H9 (cell line): ENCODE data around the gene SCN1A. TPM values are rescaled to one million over a fixed set of nuclear protein-coding genes. Genes with fewer than 3 reads are reported as not detected.

ENCODE experiments used
- DNase-seq: peaks from one replicate; pipeline ENCODE4 v3.0.0-alpha.2; 2017
- H2AFZ ChIP-seq: one replicate; pipeline ENCODE4 v1.6.1; 2013; ENCODE audit warnings: mild to moderate bottlenecking, low read length, control low read depth, moderate library complexity
- H2AK5ac ChIP-seq: 2 replicates; pipeline ENCODE4 v1.6.1; 2013; ENCODE audit warnings: low read length, control low read depth, mixed read lengths; ENCODE audit not compliant: insufficient read length
- H2BK120ac ChIP-seq: one replicate; pipeline ENCODE4 v1.6.1; 2013; ENCODE audit warnings: low read depth, mild to moderate bottlenecking, low read length, control low read depth, inconsistent platforms; ENCODE audit not compliant: poor library complexity, severe bottlenecking
- H2BK12ac ChIP-seq: 2 replicates; pipeline ENCODE4 v1.6.1; 2013; ENCODE audit warnings: low read length, control low read depth, mixed read lengths, low read depth; ENCODE audit not compliant: insufficient read length
- H2BK15ac ChIP-seq: 2 replicates; pipeline ENCODE4 v1.6.1; 2013; ENCODE audit warnings: low read depth, low read length, control low read depth
- H2BK20ac ChIP-seq: one replicate; pipeline ENCODE4 v1.6.1; 2013; ENCODE audit warnings: low read depth, mild to moderate bottlenecking, low read length, control low read depth, inconsistent platforms; ENCODE audit not compliant: poor library complexity, severe bottlenecking
- H2BK5ac ChIP-seq: 2 replicates; pipeline ENCODE4 v1.6.1; 2013; ENCODE audit warnings: low read length, control low read depth, mixed read lengths; ENCODE audit not compliant: insufficient read length
- H3K14ac ChIP-seq: 2 replicates; pipeline ENCODE4 v1.6.1; 2013; ENCODE audit warnings: low read length, control low read depth; ENCODE audit not compliant: insufficient read depth
- H3K18ac ChIP-seq: 2 replicates; pipeline ENCODE4 v1.6.1; 2013; ENCODE audit warnings: low read depth, mild to moderate bottlenecking, mixed read lengths, low read length, control low read depth; ENCODE audit not compliant: insufficient read length
- H3K23ac ChIP-seq: 2 replicates; pipeline ENCODE4 v1.6.1; 2013; ENCODE audit warnings: low read length, control low read depth, mixed read lengths, low read depth; ENCODE audit not compliant: insufficient read length
- H3K23me2 ChIP-seq: 2 replicates; pipeline ENCODE4 v1.6.1; 2013; ENCODE audit warnings: low read depth, mild to moderate bottlenecking, mixed read lengths, low read length, control low read depth; ENCODE audit not compliant: insufficient read length, poor library complexity, severe bottlenecking
- H3K27ac ChIP-seq: 2 replicates; pipeline ENCODE4 v1.5.1; 2013; ENCODE audit warnings: low read length, control low read depth, mixed read lengths, low read depth; ENCODE audit not compliant: insufficient read length
- H3K27me3 ChIP-seq: 2 replicates; pipeline ENCODE4 v1.6.1; 2013; ENCODE audit warnings: low read length, control low read depth, inconsistent platforms; ENCODE audit not compliant: insufficient read depth
- H3K4ac ChIP-seq: 2 replicates; pipeline ENCODE4 v1.6.1; 2013; ENCODE audit warnings: low read depth, mild to moderate bottlenecking, control low read depth, inconsistent platforms, low read length, moderate library complexity
- H3K4me1 ChIP-seq: 2 replicates; pipeline ENCODE4 v1.6.1; 2013; ENCODE audit warnings: low read length, control low read depth, inconsistent platforms; ENCODE audit not compliant: insufficient read depth
- H3K4me2 ChIP-seq: 2 replicates; pipeline ENCODE4 v1.6.1; 2013; ENCODE audit warnings: low read length, control low read depth, mixed read lengths; ENCODE audit not compliant: insufficient read length, insufficient read depth
- H3K56ac ChIP-seq: 2 replicates; pipeline ENCODE4 v1.6.1; 2013; ENCODE audit warnings: low read depth, mild to moderate bottlenecking, mixed read lengths, low read length, control low read depth; ENCODE audit not compliant: insufficient read length
- H3K79me1 ChIP-seq: 2 replicates; pipeline ENCODE4 v1.6.1; 2013; ENCODE audit warnings: low read depth, mild to moderate bottlenecking, moderate library complexity, low read length, control low read depth, inconsistent platforms; ENCODE audit not compliant: insufficient read depth, poor library complexity, severe bottlenecking
- H3K79me2 ChIP-seq: 2 replicates; pipeline ENCODE4 v1.6.1; 2013; ENCODE audit warnings: low read length, control low read depth, inconsistent platforms; ENCODE audit not compliant: insufficient read depth
- H3K9ac ChIP-seq: 2 replicates; pipeline ENCODE4 v1.6.1; 2013; ENCODE audit warnings: low read length, control low read depth, mixed read lengths; ENCODE audit not compliant: insufficient read length; ENCODE audit errors: extremely low read depth
- H3K9me3 ChIP-seq: one replicate; pipeline ENCODE4 v1.6.1; 2013; ENCODE audit warnings: low read depth, low read length, inconsistent platforms; ENCODE audit not compliant: control insufficient read depth
- H3T11ph ChIP-seq: one replicate; pipeline ENCODE4 v1.6.1; 2013; ENCODE audit warnings: mild to moderate bottlenecking, low read length, control low read depth, inconsistent platforms
- H4K20me1 ChIP-seq: one replicate; pipeline ENCODE4 v1.6.1; 2013; ENCODE audit not compliant: control insufficient read depth, insufficient read length, insufficient read depth
- H4K5ac ChIP-seq: 2 replicates; pipeline ENCODE4 v1.6.1; 2013; ENCODE audit warnings: low read depth, mild to moderate bottlenecking, mixed read lengths, low read length, control low read depth; ENCODE audit not compliant: insufficient read length
- H4K8ac ChIP-seq: replicated peaks from 2 replicates; pipeline ENCODE4 v1.6.1; 2013; ENCODE audit warnings: low read length, control low read depth, mixed read lengths, low read depth; ENCODE audit not compliant: insufficient read length
- H4K91ac ChIP-seq: 2 replicates; pipeline ENCODE4 v1.6.1; 2013; ENCODE audit warnings: low read depth, mild to moderate bottlenecking, moderate library complexity, mixed read lengths, low read length, control low read depth; ENCODE audit not compliant: insufficient read length
- H3K27ac Mint-ChIP-seq, 3 experiments: 2 replicates in 2 of 3; 3 replicates in 1 of 3; pipeline ENCODE4 v1.8.0; 2020 to 2021; ENCODE audit warnings: mixed read lengths in 3 of 3, mild to moderate bottlenecking in 1 of 3, moderate library complexity in 1 of 3
- H3K27me3 Mint-ChIP-seq: 2 replicates; pipeline ENCODE4 v1.8.0; 2021; ENCODE audit warnings: low read depth, mild to moderate bottlenecking, moderate library complexity, mixed read lengths
- H3K36me3 Mint-ChIP-seq, 3 experiments: 2 replicates in 2 of 3; 3 replicates in 1 of 3; pipeline ENCODE4 v1.8.0; 2020 to 2021; ENCODE audit warnings: low read depth in 3 of 3, mixed read lengths in 3 of 3; ENCODE audit not compliant: insufficient read depth in 1 of 3
- H3K4me1 Mint-ChIP-seq, 2 experiments: 2 replicates each; pipeline ENCODE4 v1.8.0; 2020; ENCODE audit warnings: mixed read lengths in 2 of 2
- H3K4me3 Mint-ChIP-seq, 2 experiments: 2 replicates in 1 of 2; 3 replicates in 1 of 2; pipeline ENCODE4 v1.8.0; 2020 to 2021; ENCODE audit warnings: mild to moderate bottlenecking in 2 of 2, mixed read lengths in 2 of 2, moderate library complexity in 1 of 2
- H3K9me3 Mint-ChIP-seq, 2 experiments: 2 replicates in 1 of 2; 3 replicates in 1 of 2; pipeline ENCODE4 v1.8.0; 2020; ENCODE audit warnings: mild to moderate bottlenecking in 2 of 2, mixed read lengths in 2 of 2, moderate library complexity in 1 of 2
- CTCF ChIP-seq: fragments of 200-600 bp; sonication (generic); conservative IDR thresholded peaks from 3 replicates; pipeline ENCODE4 v1.8.0; 2021; ENCODE audit warnings: antibody characterized with exemption, mild to moderate bottlenecking
- WGBS: extraction: QIAGEN DNeasy Blood & Tissue Kit; methylation state at CpG from one replicate; pipeline ENCODE4 v1.1.7; 2013; ENCODE audit warnings: missing lambda C conversion rate, low lambda C conversion rate, mixed read lengths; ENCODE audit not compliant: insufficient read length; ENCODE audit errors: extremely low coverage; 5-methylcytosine and 5-hydroxymethylcytosine counted together
- total RNA-seq: library from RNA; stranded (reverse); gene quantifications from 2 replicates; pipeline ENCODE4 v1.2.1, GENCODE V29; 2021

The SCN1A gene
- total RNA-seq, 1 experiment from 2014 or later, result 0.13 TPM

- H3K14ac ChIP-seq, result no peak overlapping the region
- TF ChIP-seq CTCF, result no peak
- DNase-seq, result no peak
- H3K9me3 ChIP-seq, result no peaks in the 10 kb centered on the region
- no peak overlapping the region for H3K4me2 ChIP-seq
- no peak overlapping the region for H4K8ac ChIP-seq
- H3K27me3 Mint-ChIP-seq, result no peaks in the 10 kb centered on the region
- H3K4ac ChIP-seq, result no peak overlapping the region
- H2AK5ac ChIP-seq, result no peak overlapping the region
- no peak overlapping the region for H3K23ac ChIP-seq
- H3K36me3 Mint-ChIP-seq, result 0 out of 7 replicates have a peak, but pooled peaks cover 0 to 6% (median 0%) of the 10 kb centered on the region in 3 experiments
- WGBS, result no CpG with 5 or more reads among the region's 3 CpGs
- no peak overlapping the region for H2BK20ac ChIP-seq
- no peak overlapping the region for H4K5ac ChIP-seq
- no peaks in the 10 kb centered on the region for H3K79me2 ChIP-seq
- H3K56ac ChIP-seq, result no peak overlapping the region
- no peaks in the 10 kb centered on the region for H3K23me2 ChIP-seq
- H4K91ac ChIP-seq, result no peak overlapping the region
- H3K27ac Mint-ChIP-seq, result no peak overlapping the region
- no peak overlapping the region for H3T11ph ChIP-seq
- H3K27me3 ChIP-seq, result no peaks in the 10 kb centered on the region
- peaks cover 0 to 5% of the 10 kb centered on the region in 2 experiments; a peak in 2 of 5 replicates for H3K9me3 Mint-ChIP-seq
- no peaks in the 10 kb centered on the region for H3K4me1 ChIP-seq
- H3K27ac ChIP-seq, result no peak overlapping the region
- H4K20me1 ChIP-seq, result no peaks in the 10 kb centered on the region
- H3K79me1 ChIP-seq, result no peaks in the 10 kb centered on the region
- no peak overlapping the region for H3K9ac ChIP-seq
- no peak overlapping the region for H2BK5ac ChIP-seq
- H2BK12ac ChIP-seq, result no peak overlapping the region
- H2AFZ ChIP-seq, result no peak overlapping the region
- H3K18ac ChIP-seq, result no peak overlapping the region
- H3K4me1 Mint-ChIP-seq, result peaks cover 0 to 5% of the 10 kb centered on the region in 2 experiments; a peak in 2 of 4 replicates
- H2BK120ac ChIP-seq, result no peak overlapping the region
- H2BK15ac ChIP-seq, result no peak overlapping the region
- no peak overlapping the region for H3K4me3 Mint-ChIP-seq
Observed at GRCh38 chr2:166134252-166135151, 6.7 kb upstream of the SCN1A start.
